ENCODE measurements around the gene TAF4. TPM values are rescaled to one million over a fixed set of nuclear protein-coding genes. Genes with fewer than 3 reads are reported as not detected.

The TAF4 gene
- total and polyA plus RNA-seq, 2 of the 13 experiments (the other 11 are each of a cell fraction or from before 2014, with no cell fraction given): 5.9 to 12.0 TPM

GRCh38 chr20:61965606-61966491 is 99.8 kb downstream of the TAF4 start (continued):
- TF ChIP-seq ZFP91 (CRISPR knock-in tag; IDR thresholded peaks at IDR 0.05; ENCODE audit: borderline replicate concordance) (no peak), ZNF746 (CRISPR knock-in tag; IDR thresholded peaks at IDR 0.05) (0 out of 2 replicates have a peak, but pooled peaks have one; percentile 47), TRAFD1 (CRISPR knock-in tag; IDR thresholded peaks at IDR 0.05; ENCODE audit: borderline replicate concordance) (no peak), AHR (CRISPR knock-in tag; IDR thresholded peaks at IDR 0.05) (0 out of 2 replicates have a peak, but pooled peaks have one; percentile 28), SRSF4 (IDR thresholded peaks at IDR 0.05; ENCODE audit: low read depth, low read length, poor library complexity, severe bottlenecking) (no peak), ZNF282 (IDR thresholded peaks at IDR 0.05; ENCODE audit: partially characterized antibody) (no peak), LRRFIP1 (CRISPR knock-in tag; conservative IDR thresholded peaks at IDR 0.05) (no peak), PHF21A (CRISPR knock-in tag; IDR thresholded peaks at IDR 0.05) (no peak), KLF11 (CRISPR knock-in tag; IDR thresholded peaks at IDR 0.05) (no peak), ELF3 (CRISPR knock-in tag; IDR thresholded peaks at IDR 0.05) (no peak), ZNF609 (CRISPR knock-in tag; IDR thresholded peaks at IDR 0.05; ENCODE audit: borderline replicate concordance) (0 out of 2 replicates have a peak, but pooled peaks have one; percentile 14), TEF (CRISPR knock-in tag; IDR thresholded peaks at IDR 0.05) (no peak), TFDP2 (CRISPR knock-in tag; IDR thresholded peaks at IDR 0.05) (no peak), RARA (CRISPR knock-in tag; IDR thresholded peaks at IDR 0.05) (peak; percentile 93), ZNF143 (CRISPR knock-in tag; IDR thresholded peaks at IDR 0.05) (no peak)

All from HepG2 (cell line).